BLaER1 treated with 17β-estradiol and CSF1 and Interleukin-3, amounts not matched to agents 10 nM and 100 nM (cell line): ENCODE measurements around the gene ZNRF3.

Experiments
- H3K27ac ChIP-seq, 11 experiments: shearing (Covaris generic); formaldehyde crosslinking; 2 replicates each; pipeline ENCODE4 v1.8.1; 2022
- H3K27me3 ChIP-seq, 11 experiments: shearing (Covaris generic); formaldehyde crosslinking; 2 replicates each; pipeline ENCODE4 v1.8.1; 2022
- H3K36me3 ChIP-seq, 11 experiments: shearing (Covaris generic); formaldehyde crosslinking; 2 replicates each; pipeline ENCODE4 v1.8.1; 2022
- H3K4me1 ChIP-seq, 10 experiments: shearing (Covaris generic); formaldehyde crosslinking; 2 replicates each; pipeline ENCODE4 v1.8.1; 2022
- H3K4me2 ChIP-seq, 11 experiments: shearing (Covaris generic); formaldehyde crosslinking; 2 replicates each; pipeline ENCODE4 v1.8.1; 2022
- H3K4me3 ChIP-seq, 10 experiments: shearing (Covaris generic); formaldehyde crosslinking; 2 replicates each; pipeline ENCODE4 v1.8.1; 2022
- H3K9ac ChIP-seq, 11 experiments: shearing (Covaris generic); formaldehyde crosslinking; 2 replicates each; pipeline ENCODE4 v1.8.1; 2022
- H3K9me3 ChIP-seq, 11 experiments: shearing (Covaris generic); formaldehyde crosslinking; replicated peaks in 1 of 11; 2 replicates each; pipeline ENCODE4 v1.8.1; 2022
- H4K20me1 ChIP-seq, 11 experiments: shearing (Covaris generic); formaldehyde crosslinking; 2 replicates each; pipeline ENCODE4 v1.8.1; 2022
- Cebpa-rat ChIP-seq, 11 experiments: shearing (Covaris generic); IDR thresholded peaks; 2 replicates each; pipeline ENCODE4 v1.8.1; 2022

The ZNRF3 gene

DNA sequence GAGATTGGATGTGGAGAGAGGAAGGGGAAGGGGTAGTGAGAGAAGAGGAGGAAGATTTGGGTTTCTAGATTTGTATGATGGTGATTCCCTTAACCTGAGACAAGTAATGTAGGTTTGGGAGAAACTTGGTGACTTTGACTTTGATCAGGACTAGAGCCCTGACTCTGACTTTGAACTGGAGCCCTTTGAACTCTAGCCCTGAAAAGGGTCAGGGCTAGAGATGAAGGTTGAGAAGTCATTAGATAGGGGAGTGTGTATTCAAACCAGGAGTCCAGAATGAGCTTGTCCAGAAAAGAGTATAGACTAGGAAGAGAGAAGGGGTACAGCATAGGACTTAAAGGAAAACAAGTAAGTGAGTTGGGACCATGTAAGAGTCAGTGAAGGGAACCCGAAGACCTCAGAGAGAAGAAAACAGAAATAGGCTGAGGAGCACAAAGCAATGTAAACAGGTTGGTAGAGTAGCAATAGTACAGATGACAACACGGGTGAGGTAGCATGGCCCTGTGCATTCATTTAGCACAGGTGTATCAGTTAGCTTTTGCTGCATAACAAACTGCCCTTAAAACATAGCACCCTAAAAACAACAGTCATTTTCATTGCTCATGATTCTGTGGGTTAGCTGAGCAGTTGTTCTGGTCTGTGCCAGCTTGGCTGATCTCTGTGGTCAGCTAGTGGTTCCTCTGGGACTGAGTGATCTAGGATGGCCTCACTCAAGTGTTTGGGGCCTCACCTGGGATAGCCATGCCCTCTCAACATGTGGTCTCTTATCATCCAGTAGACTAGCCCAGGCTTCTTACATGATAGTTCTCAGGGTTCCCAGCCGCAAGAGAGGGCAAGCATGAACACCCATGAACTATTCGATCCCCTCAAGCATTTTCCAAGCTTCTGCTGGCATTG lies 135.2 kb downstream of the ZNRF3 start:
- H3K27me3 ChIP-seq, result no peaks in the 10 kb centered on the region
- no peaks in the 10 kb centered on the region for H3K36me3 ChIP-seq
- TF ChIP-seq Cebpa-rat (IDR thresholded peaks at IDR 0.05), result no peak
- H4K20me1 ChIP-seq, result peaks cover 0 to 27% (median 5%) of the 10 kb centered on the region in 11 experiments; a peak in 7 of 22 replicates
- H3K9me3 ChIP-seq, result peaks cover 0 to 20% (median 7%) of the 10 kb centered on the region in 11 experiments; a peak in 9 of 22 replicates
- H3K4me3 ChIP-seq, result no peak overlapping the region
- H3K27ac ChIP-seq, result no peak overlapping the region
- H3K9ac ChIP-seq, result no peak overlapping the region
- no peak overlapping the region for H3K4me2 ChIP-seq
- peaks cover 0 to 6% (median 0%) of the 10 kb centered on the region in 10 experiments; a peak in 2 of 20 replicates for H3K4me1 ChIP-seq

DNA sequence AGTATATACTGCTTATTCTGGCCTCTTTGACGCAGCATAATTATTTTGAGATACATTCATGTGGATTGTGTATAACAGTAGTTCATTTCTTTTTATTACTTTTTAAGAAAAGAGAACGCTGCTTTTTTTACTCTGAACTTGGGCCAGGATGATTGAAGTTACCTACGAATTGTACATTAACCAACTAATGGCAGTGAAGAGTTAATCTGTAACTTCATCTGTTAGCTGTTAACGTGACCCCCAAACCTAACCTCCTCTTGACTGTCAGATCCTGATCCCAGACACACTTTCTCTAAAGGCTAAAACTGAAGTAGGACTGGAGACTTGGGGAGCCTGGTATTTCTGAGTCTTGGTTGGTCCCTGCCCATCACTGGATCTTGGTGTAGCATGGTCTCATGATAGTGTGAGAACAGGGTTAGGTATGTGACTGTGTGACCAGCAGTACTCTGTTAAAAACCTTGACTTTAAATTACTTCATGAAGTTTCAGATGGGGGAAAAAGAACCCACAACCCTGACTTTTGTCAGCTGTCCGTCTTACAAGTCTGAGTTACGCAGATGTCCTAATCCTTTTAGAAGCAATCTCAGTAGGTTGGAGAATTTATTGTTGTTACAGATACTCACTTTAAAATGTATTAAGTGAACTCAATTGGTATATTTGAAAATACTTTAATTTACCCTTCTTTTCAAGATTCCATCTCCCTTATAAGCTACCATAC lies 138.9 kb downstream of the ZNRF3 start:
- peaks cover 0 to 36% (median 0%) of the 10 kb centered on the region in 11 experiments; a peak in 8 of 22 replicates for H4K20me1 ChIP-seq
- no peak for TF ChIP-seq Cebpa-rat (IDR thresholded peaks at IDR 0.05)
- no peaks in the 10 kb centered on the region for H3K27me3 ChIP-seq
- peaks cover 0 to 6% (median 0%) of the 10 kb centered on the region in 10 experiments; a peak in 2 of 20 replicates for H3K4me1 ChIP-seq
- H3K4me2 ChIP-seq, result no peak overlapping the region
- H3K27ac ChIP-seq, result no peak overlapping the region
- H3K4me3 ChIP-seq, result no peak overlapping the region
- no peak overlapping the region for H3K9ac ChIP-seq
- H3K36me3 ChIP-seq, result peaks cover 0 to 11% (median 0%) of the 10 kb centered on the region in 11 experiments; a peak in 6 of 22 replicates
- H3K9me3 ChIP-seq, result peaks cover 0 to 20% (median 7%) of the 10 kb centered on the region in 11 experiments; a peak in 9 of 22 replicates

DNA sequence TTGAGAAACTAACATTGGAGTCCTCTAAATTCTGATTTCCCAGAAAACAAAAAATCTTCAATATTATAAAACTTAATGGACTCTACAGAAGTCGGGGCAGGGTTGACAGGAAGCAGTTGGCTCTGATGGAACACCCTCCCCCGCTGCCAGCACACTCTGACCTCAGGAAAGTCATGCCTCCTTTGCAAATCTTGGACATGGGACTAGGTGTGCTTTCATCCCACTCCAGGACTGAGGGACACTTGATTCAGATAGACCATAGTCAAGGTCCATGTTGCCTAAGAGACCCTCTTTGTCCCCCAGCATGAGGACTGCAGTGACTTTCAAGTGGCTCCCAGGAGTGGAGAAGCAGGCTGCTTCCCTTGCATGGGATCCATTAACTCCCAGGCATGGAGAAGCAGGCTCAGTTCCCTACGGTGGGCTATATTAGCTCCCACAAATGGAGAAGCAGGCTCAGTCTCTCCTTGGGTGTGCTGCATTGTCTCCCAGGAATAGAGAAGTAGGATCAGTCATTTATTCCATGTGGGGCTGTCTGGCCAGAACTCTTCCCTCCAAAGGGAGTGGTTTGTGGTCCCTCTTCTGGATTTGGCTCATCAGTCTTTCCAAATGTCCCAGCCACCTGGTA lies 139.9 kb downstream of the ZNRF3 start:
- Histone ChIP-seq H3K4me1 (peaks cover 0 to 6% (median 0%) of the 10 kb centered on the region in 10 experiments; a peak in 2 of 20 replicates), H3K4me3 (no peak overlapping the region), H3K4me2 (no peak overlapping the region), H3K9me3 (peaks cover 0 to 17% (median 7%) of the 10 kb centered on the region in 11 experiments; a peak in 9 of 22 replicates), H3K27ac (no peak overlapping the region), H3K27me3 (peaks cover 0 to 2% (median 0%) of the 10 kb centered on the region in 11 experiments; a peak in 4 of 22 replicates), H4K20me1 (peaks cover 0 to 42% (median 7%) of the 10 kb centered on the region in 11 experiments; a peak in 9 of 22 replicates), H3K36me3 (peaks cover 0 to 11% (median 0%) of the 10 kb centered on the region in 11 experiments; a peak in 6 of 22 replicates), H3K9ac (no peak overlapping the region)
- no peak for TF ChIP-seq Cebpa-rat (IDR thresholded peaks at IDR 0.05)

DNA sequence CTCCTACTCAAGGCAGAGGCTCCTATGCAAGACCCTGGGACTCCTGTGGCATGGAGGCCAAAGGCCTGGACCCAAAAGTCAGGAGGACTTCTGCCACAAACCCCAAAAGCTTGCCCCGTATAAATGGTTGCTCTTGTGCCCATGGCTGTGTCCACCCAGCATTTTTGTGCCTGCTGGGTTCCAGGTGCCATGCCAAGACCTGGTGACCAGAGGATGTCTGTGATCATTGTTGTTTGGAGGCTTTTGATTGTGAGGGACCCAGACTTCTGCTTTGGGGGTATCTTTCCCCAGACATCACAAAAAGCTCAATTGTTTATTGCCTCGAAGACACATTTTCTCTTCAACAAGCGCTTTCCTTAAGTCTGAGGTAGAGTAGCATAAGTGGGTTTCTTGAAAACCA lies 143.2 kb downstream of the ZNRF3 start:
- no peak for TF ChIP-seq Cebpa-rat (IDR thresholded peaks at IDR 0.05)
- H3K36me3 ChIP-seq, result peaks cover 0 to 12% (median 7%) of the 10 kb centered on the region in 11 experiments; a peak in 7 of 22 replicates
- H3K9ac ChIP-seq, result no peak overlapping the region
- peaks cover 31 to 35% (median 32%) of the 10 kb centered on the region in 11 experiments for H3K27me3 ChIP-seq
- H3K27ac ChIP-seq, result no peak overlapping the region
- peaks cover 11 to 17% (median 16%) of the 10 kb centered on the region in 10 experiments for H3K4me1 ChIP-seq
- no peaks in the 10 kb centered on the region for H3K9me3 ChIP-seq
- no peak overlapping the region for H3K4me2 ChIP-seq
- peaks cover 0 to 75% (median 34%) of the 10 kb centered on the region in 11 experiments; a peak in 18 of 22 replicates for H4K20me1 ChIP-seq
- H3K4me3 ChIP-seq, result no peak overlapping the region

DNA sequence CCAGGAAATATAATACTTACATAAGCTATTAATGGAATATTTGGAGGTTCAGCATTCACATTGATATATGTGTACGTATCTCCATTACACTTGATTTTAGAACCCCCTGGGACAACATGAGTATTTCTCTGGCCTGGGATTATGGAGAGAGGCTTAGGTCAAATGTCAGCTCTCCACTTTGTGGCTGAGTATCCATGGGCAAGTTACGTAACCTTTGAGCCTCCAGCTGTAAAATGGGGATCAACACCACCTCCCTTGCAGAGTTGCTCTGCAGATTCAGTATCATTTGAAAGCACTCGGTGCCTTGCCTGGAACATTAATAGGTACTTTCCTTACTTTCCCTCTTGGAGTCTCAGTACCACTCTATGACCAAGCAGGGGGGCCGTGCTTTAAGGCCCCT lies 145.1 kb downstream of the ZNRF3 start:
- peaks cover 0 to 12% (median 7%) of the 10 kb centered on the region in 11 experiments; a peak in 7 of 22 replicates for H3K36me3 ChIP-seq
- no peak overlapping the region for H3K27ac ChIP-seq
- H3K9ac ChIP-seq, result no peak overlapping the region
- no peak overlapping the region for H3K4me3 ChIP-seq
- no peak overlapping the region for H3K4me2 ChIP-seq
- H3K4me1 ChIP-seq, result peaks cover 19 to 23% (median 21%) of the 10 kb centered on the region in 10 experiments
- peaks cover 0 to 87% (median 41%) of the 10 kb centered on the region in 11 experiments; a peak in 18 of 22 replicates for H4K20me1 ChIP-seq
- no peak; a peak in 1 of 22 replicates for TF ChIP-seq Cebpa-rat (IDR thresholded peaks at IDR 0.05)
- H3K27me3 ChIP-seq, result peaks cover 34 to 45% (median 40%) of the 10 kb centered on the region in 11 experiments
- no peaks in the 10 kb centered on the region for H3K9me3 ChIP-seq

DNA sequence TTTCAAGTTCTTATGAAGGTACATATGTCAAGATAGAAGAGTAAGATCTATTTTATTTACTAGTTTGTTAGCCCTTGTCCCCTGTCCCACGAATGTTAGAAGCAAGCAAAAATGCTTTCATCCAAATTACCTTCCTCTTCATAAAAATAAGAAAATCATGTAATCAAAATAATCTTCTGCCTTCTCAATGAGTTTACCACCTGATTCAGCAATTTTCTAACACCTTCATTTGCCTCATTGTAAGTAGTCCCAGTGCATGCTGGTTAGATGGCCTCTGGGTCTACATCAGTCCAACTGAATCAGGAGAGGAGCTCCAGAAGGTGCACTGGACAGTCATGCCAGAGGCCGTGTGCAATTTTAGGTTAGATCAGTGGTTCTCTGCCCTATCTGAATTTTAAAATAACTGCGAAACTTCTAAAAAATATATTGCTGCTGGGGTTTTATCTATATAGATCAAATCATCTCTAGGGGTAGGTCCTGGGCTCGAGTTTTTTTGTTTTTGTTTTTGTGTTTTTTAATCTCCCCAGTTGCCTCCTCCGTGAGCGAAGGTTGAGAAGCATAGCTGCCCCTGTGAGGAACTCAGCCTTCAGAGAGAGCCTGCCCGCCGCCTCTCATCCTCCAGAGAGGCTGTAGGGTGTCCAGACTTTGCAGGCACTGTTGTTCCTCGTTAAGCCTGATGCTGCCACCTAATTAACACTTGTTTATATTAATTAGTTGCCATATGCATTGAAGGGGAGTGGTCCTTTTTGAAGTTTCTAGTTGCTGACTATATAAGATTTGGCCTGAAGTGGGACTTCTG lies 146.0 kb downstream of the ZNRF3 start:
- Histone ChIP-seq H3K27ac (no peak overlapping the region), H3K4me2 (no peak overlapping the region), H3K36me3 (peaks cover 0 to 12% (median 7%) of the 10 kb centered on the region in 11 experiments; a peak in 7 of 22 replicates), H3K9ac (no peak overlapping the region), H3K4me1 (peaks cover 19 to 23% (median 21%) of the 10 kb centered on the region in 10 experiments), H3K9me3 (no peaks in the 10 kb centered on the region), H3K27me3 (peaks cover 34 to 45% (median 40%) of the 10 kb centered on the region in 11 experiments), H3K4me3 (no peak overlapping the region), H4K20me1 (peaks cover 0 to 87% (median 41%) of the 10 kb centered on the region in 11 experiments; a peak in 18 of 22 replicates)
- TF ChIP-seq Cebpa-rat (IDR thresholded peaks at IDR 0.05), result no peak

DNA sequence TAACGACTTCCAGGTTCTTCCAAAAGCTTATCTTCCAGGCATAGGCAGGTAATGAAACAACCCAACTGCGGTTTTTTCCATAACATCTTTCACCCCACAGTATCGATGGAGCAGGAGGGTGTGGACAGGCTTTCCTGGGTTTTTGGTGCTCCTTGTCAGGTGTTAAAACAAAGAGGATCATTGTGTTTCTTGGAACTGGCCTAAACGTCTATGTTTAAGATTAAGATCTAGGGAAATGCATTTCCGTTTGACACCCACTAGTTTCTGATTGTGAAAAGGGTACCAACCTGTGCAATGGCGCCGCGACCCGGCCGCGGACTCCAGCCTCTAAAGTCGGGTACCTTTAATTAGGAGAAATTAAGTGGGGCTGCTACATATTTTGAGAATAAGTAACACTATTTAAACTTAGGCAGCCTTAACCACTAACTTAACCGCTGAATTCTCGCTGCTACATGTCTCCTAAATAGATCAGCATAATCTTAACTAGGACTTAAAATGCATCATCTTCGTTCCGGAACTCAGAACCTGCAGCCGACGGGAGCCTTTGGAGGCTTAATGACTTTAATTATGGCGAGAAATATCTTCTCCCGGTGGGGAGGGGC lies 146.7 kb downstream of the ZNRF3 start:
- Histone ChIP-seq H3K27me3 (peaks cover 34 to 45% (median 40%) of the 10 kb centered on the region in 11 experiments), H3K4me2 (peak overlapping the region; percentile 45 to 79 (median 66)), H3K4me1 (peaks cover 19 to 23% (median 21%) of the 10 kb centered on the region in 10 experiments), H3K9me3 (no peaks in the 10 kb centered on the region), H3K4me3 (peak overlapping the region in 7 of 10 experiments; percentile 6 to 43 (median 31); a peak in 8 of 20 replicates), H3K36me3 (peaks cover 0 to 12% (median 7%) of the 10 kb centered on the region in 11 experiments; a peak in 7 of 22 replicates), H3K9ac (no peak overlapping the region), H4K20me1 (peaks cover 0 to 86% (median 41%) of the 10 kb centered on the region in 11 experiments; a peak in 18 of 22 replicates), H3K27ac (no peak overlapping the region)
- TF ChIP-seq Cebpa-rat (IDR thresholded peaks at IDR 0.05), result no peak
